HG03469 (cell line): ENCODE measurements around the gene MIEF1.

Source experiments
- ATAC-seq: cut with Tn5 transposase; IDR thresholded peaks from one replicate; pipeline ENCODE4 v1.9.1; 2021; ENCODE audit warnings: mild to moderate bottlenecking, moderate library complexity, moderate number of reproducible peaks; ENCODE audit not compliant: unreplicated experiment

Gene MIEF1

GRCh38 chr22:39528080-39528661 is 26.1 kb downstream of the MIEF1 start:
- ATAC-seq = no peak

- peak; percentile 17 for ATAC-seq
Measured at GRCh38 chr22:39528681-39529486, 26.8 kb downstream of the MIEF1 start.

- no peak for ATAC-seq
Measured at GRCh38 chr22:39529487-39529851, 27.4 kb downstream of the MIEF1 start.

- no peak for ATAC-seq
Measured at GRCh38 chr22:39530116-39530515, 28.0 kb downstream of the MIEF1 start.

GRCh38 chr22:39530692-39531331 is 28.7 kb downstream of the MIEF1 start:
- ATAC-seq = no peak

GRCh38 chr22:39532215-39533073 is 30.4 kb downstream of the MIEF1 start, which contains the start of gene RPS19BP1:
Gene RPS19BP1, minus strand, starts transcription at chr22:39532748. Its CDS starts 10 bp downstream, at chr22:39532738.
- ATAC-seq = peak; percentile 38

GRCh38 chr22:39534092-39534506 is 32.0 kb downstream of the MIEF1 start:
- no peak for ATAC-seq

- ATAC-seq = no peak
Measured at GRCh38 chr22:39534591-39535356, 32.7 kb downstream of the MIEF1 start.

GRCh38 chr22:39535357-39535725 is 33.3 kb downstream of the MIEF1 start:
- ATAC-seq = no peak

- ATAC-seq = no peak
Measured at GRCh38 chr22:39535831-39536449, 33.9 kb downstream of the MIEF1 start.

- no peak for ATAC-seq
Measured at GRCh38 chr22:39536711-39537110, 34.6 kb downstream of the MIEF1 start.

GRCh38 chr22:39537975-39538374 is 35.9 kb downstream of the MIEF1 start:
- ATAC-seq = no peak

- ATAC-seq = no peak
Measured at GRCh38 chr22:39543095-39543494, 41.0 kb downstream of the MIEF1 start.

- no peak for ATAC-seq
Measured at GRCh38 chr22:39545386-39546365, 43.6 kb downstream of the MIEF1 start.

GRCh38 chr22:39546889-39547586 is 44.9 kb downstream of the MIEF1 start:
- no peak for ATAC-seq

GRCh38 chr22:39547587-39547947 is 45.5 kb downstream of the MIEF1 start:
- no peak for ATAC-seq

- ATAC-seq = no peak
Measured at GRCh38 chr22:39553429-39553828, 51.3 kb downstream of the MIEF1 start.

GRCh38 chr22:39554151-39554550 is 52.1 kb downstream of the MIEF1 start:
- ATAC-seq = no peak
